OCI-LY1 (cell line): ENCODE measurements around the gene CAPS.

Source experiments
- H2AFZ ChIP-seq: fragments of 200-600 bp; sonication (generic), shearing (Covaris generic); 2 replicates; pipeline ENCODE4 v1.6.0; 2014; ENCODE audit warnings: antibody characterized with exemption, mild to moderate bottlenecking, low read length
- H3F3A ChIP-seq: fragments of 200-600 bp; sonication (generic), shearing (Covaris generic); 2 replicates; pipeline ENCODE4 v1.6.0; 2014; ENCODE audit warnings: mild to moderate bottlenecking, antibody characterized with exemption, low read length, moderate library complexity; ENCODE audit not compliant: insufficient read depth
- H3K27ac ChIP-seq: fragments of 200-600 bp; sonication (generic); 2 replicates; pipeline ENCODE4 v1.5.1; 2014; ENCODE audit warnings: low read length, mixed run types, mild to moderate bottlenecking, low read depth; ENCODE audit not compliant: poor library complexity, severe bottlenecking
- H3K27me3 ChIP-seq: fragments of 200-600 bp; sonication (generic); 2 replicates; pipeline ENCODE4 v1.6.0; 2014; ENCODE audit warnings: antibody characterized with exemption, mild to moderate bottlenecking, low read length, moderate library complexity; ENCODE audit not compliant: insufficient read depth
- H3K36me3 ChIP-seq: fragments of 200-600 bp; sonication (generic); 2 replicates; pipeline ENCODE4 v1.6.1; 2014; ENCODE audit warnings: mild to moderate bottlenecking, antibody characterized with exemption, low read length, moderate library complexity, mixed read lengths; ENCODE audit not compliant: insufficient read depth
- H3K4me1 ChIP-seq: fragments of 200-600 bp; sonication (generic); 2 replicates; pipeline ENCODE4 v1.5.1; 2014; ENCODE audit warnings: mild to moderate bottlenecking, low read length, moderate library complexity; ENCODE audit not compliant: insufficient read depth, severe bottlenecking
- H3K4me2 ChIP-seq: fragments of 200-600 bp; sonication (generic), shearing (Covaris generic); 2 replicates; pipeline ENCODE4 v1.6.1; 2014; ENCODE audit warnings: low read length
- H3K4me3 ChIP-seq: fragments of 200-600 bp; sonication (generic); 2 replicates; pipeline ENCODE4 v1.5.1; 2014; ENCODE audit warnings: low read length, low read depth, mild to moderate bottlenecking, mixed read lengths; ENCODE audit not compliant: poor library complexity, severe bottlenecking
- H3K79me2 ChIP-seq: fragments of 200-600 bp; shearing (Covaris generic); 2 replicates; pipeline ENCODE4 v1.6.1; 2016; ENCODE audit warnings: mixed run types, low read length, mixed read lengths; ENCODE audit not compliant: insufficient read depth
- H3K9ac ChIP-seq: fragments of 200-600 bp; sonication (generic), shearing (Covaris generic); 2 replicates; pipeline ENCODE4 v1.6.1; 2014; ENCODE audit warnings: mild to moderate bottlenecking, low read length, mixed read lengths
- H3K9me2 ChIP-seq: fragments of 200-600 bp; sonication (generic), shearing (Covaris generic); 2 replicates; pipeline ENCODE4 v1.6.1; 2014; ENCODE audit warnings: low read depth, mild to moderate bottlenecking, low read length, mixed read lengths
- H3K9me3 ChIP-seq: fragments of 200-600 bp; shearing (Covaris generic); 2 replicates; pipeline ENCODE4 v1.6.1; 2014; ENCODE audit warnings: low read length, mixed read lengths
- H4K20me1 ChIP-seq: fragments of 200-600 bp; sonication (generic), shearing (Covaris generic); 2 replicates; pipeline ENCODE4 v1.6.0; 2016; ENCODE audit warnings: mild to moderate bottlenecking, low read length; ENCODE audit not compliant: insufficient read depth
- EZH2 ChIP-seq: fragments of 200-600 bp; sonication (generic), shearing (Covaris generic); IDR thresholded peaks from 2 replicates; pipeline ENCODE4 v1.8.0; 2017; ENCODE audit warnings: borderline replicate concordance, mixed run types, mild to moderate bottlenecking, antibody characterized with exemption, low read length, moderate library complexity, mixed read lengths
- TF ChIP-seq, protein P1 (sequence below): fragments of 200-600 bp; sonication (generic), shearing (Covaris generic); IDR thresholded peaks from 2 replicates; pipeline ENCODE4 v1.5.1; 2017; ENCODE audit warnings: mild to moderate bottlenecking, antibody characterized with exemption, low read length, moderate library complexity, mixed read lengths

Gene CAPS

DNA sequence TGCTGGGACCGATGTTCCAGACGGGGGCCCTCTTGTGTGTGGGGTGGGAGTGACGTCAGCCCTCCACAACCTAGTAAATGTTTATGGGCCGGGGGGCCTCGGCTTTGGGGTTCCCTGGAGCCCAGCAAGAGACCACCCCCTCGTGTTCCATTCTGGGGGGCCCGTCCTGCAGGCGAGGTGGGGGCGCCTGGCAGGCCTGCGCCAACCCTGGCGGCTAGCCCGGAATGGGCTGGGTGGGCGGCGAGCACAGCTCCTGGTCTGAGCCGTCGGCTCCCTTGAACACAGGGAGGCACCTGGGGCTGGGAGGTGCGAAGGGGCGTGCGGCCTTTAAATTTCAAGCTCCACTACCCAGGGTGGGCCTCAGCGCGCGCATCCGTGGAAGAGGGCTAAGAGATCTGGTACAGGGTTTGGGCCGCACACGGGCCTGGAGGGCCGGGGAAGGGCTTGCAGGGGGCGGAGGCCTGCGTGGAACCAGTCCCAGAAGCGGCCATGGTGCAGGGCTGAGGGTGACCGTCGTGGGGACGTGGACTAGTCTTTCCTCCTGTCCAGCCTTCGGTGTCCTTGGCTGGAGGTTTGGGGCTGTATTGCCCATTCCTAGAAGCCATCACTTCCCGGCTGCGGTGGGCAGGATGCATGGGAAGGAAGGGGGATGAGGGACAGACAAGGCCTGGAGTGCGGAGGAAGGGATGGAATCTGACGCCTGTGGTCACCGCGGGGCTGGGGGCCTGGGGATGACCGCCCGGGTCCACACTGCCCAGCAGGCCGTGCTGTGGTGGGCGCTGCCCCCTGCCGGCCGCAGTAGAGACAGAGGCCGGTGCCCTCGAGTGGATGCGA, 21.9 kb upstream of the CAPS start:
- Histone ChIP-seq H3K4me2 (no peak overlapping the region), H3K9me2 (no peaks in the 10 kb centered on the region), H3F3A (no peaks in the 10 kb centered on the region; the same call in 1 of the 2 replicates), H3K4me3 (no peak overlapping the region), H3K36me3 (peaks cover 25% of the 10 kb centered on the region), H4K20me1 (no peaks in the 10 kb centered on the region), H3K27ac (no peak overlapping the region), H3K27me3 (peaks cover 5% of the 10 kb centered on the region; the same call in 1 of the 2 replicates), H3K4me1 (no peaks in the 10 kb centered on the region), H3K9ac (no peak overlapping the region), H2AFZ (no peak overlapping the region), H3K79me2 (no peaks in the 10 kb centered on the region), H3K9me3 (no peaks in the 10 kb centered on the region)
- TF ChIP-seq, protein P1, sequence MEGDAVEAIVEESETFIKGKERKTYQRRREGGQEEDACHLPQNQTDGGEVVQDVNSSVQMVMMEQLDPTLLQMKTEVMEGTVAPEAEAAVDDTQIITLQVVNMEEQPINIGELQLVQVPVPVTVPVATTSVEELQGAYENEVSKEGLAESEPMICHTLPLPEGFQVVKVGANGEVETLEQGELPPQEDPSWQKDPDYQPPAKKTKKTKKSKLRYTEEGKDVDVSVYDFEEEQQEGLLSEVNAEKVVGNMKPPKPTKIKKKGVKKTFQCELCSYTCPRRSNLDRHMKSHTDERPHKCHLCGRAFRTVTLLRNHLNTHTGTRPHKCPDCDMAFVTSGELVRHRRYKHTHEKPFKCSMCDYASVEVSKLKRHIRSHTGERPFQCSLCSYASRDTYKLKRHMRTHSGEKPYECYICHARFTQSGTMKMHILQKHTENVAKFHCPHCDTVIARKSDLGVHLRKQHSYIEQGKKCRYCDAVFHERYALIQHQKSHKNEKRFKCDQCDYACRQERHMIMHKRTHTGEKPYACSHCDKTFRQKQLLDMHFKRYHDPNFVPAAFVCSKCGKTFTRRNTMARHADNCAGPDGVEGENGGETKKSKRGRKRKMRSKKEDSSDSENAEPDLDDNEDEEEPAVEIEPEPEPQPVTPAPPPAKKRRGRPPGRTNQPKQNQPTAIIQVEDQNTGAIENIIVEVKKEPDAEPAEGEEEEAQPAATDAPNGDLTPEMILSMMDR, result peak; percentile 61
- no peak for TF ChIP-seq EZH2

DNA sequence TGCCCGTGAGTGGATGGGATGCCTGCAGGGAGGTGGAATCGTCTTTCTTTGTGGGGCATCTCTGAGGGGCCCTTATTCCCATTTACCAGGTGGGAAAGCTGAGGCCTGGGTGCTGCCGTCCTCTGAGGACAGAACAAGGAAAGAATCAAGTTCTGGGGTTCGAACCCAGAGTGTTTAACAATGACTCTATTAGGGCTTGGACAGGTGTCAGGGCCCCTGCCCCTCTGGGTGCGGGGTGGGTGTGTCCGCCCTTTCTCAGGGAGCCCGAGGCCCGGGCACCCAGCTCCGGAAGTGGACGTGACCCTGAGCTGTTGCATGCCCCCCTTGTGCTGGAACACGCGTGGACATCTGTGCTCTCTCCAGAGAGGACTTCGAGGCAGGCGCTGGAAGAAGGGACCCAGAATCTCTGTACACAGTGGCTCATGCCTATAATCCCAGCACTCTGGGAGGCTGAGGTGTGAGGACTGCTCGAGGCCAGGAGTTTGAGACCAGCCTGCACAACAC, 21.2 kb upstream of the CAPS start:
- no peak for TF ChIP-seq EZH2
- TF ChIP-seq, protein P1, result no peak
- peaks cover 28% of the 10 kb centered on the region for H3K36me3 ChIP-seq
- H3K4me2 ChIP-seq, result no peak overlapping the region
- no peak overlapping the region for H3K4me3 ChIP-seq
- H3K9me3 ChIP-seq, result no peaks in the 10 kb centered on the region
- no peaks in the 10 kb centered on the region for H3K4me1 ChIP-seq
- no peaks in the 10 kb centered on the region; the same call in 1 of the 2 replicates for H3F3A ChIP-seq
- H2AFZ ChIP-seq, result no peak overlapping the region
- no peaks in the 10 kb centered on the region for H3K79me2 ChIP-seq
- no peak overlapping the region for H3K9ac ChIP-seq
- H4K20me1 ChIP-seq, result no peaks in the 10 kb centered on the region
- no peak overlapping the region for H3K27ac ChIP-seq
- peaks cover 5% of the 10 kb centered on the region; the same call in 1 of the 2 replicates for H3K27me3 ChIP-seq
- H3K9me2 ChIP-seq, result no peaks in the 10 kb centered on the region

DNA sequence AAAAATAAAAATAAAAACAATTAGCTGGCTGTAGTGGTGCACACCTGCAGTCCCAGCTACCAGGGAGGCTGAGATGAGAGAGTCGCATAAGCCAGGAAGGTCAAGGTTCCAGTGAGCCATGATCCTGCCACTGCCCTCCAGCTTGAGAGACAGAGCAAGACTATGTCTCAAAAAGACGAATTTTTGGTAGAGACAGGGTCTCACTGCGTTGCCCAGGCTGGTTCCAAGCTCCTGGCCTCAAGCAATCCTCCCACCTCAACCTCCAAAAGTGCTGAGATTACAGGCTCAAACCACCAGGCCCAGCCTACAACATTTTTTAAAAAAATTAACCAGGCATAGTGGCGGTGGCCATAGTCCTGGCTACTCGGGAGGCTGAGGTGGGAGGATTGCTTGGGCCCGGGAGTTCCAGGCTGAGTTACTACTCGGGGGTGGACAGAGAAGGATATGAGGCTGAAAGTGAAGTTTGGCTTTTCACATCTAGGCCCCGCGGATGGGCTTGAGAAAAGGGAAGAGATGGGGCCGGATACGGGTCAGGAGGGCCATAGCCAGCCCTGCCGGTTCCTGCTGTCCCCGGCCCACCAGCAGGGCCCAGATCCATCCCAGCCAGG, 20.7 kb upstream of the CAPS start:
- Histone ChIP-seq H3K9me3 (no peaks in the 10 kb centered on the region), H3K4me2 (no peak overlapping the region), H3K27ac (no peak overlapping the region), H3K4me3 (no peak overlapping the region), H2AFZ (no peak overlapping the region), H4K20me1 (no peaks in the 10 kb centered on the region), H3K36me3 (peaks cover 28% of the 10 kb centered on the region), H3K27me3 (peaks cover 5% of the 10 kb centered on the region; the same call in 1 of the 2 replicates), H3K9me2 (no peaks in the 10 kb centered on the region), H3K79me2 (no peaks in the 10 kb centered on the region), H3F3A (no peaks in the 10 kb centered on the region; the same call in 1 of the 2 replicates), H3K4me1 (no peaks in the 10 kb centered on the region), H3K9ac (no peak overlapping the region)
- no peak for TF ChIP-seq EZH2
- TF ChIP-seq, protein P1, result no peak
